Colonic mucosa (tissue), 4 donors: ENCODE results near the gene MCTP1. TPM values are rescaled to one million over a fixed set of nuclear protein-coding genes. Genes with fewer than 3 reads are reported as not detected.

Experiments
- DNase-seq: peaks from one replicate; pipeline ENCODE4 v3.0.0-alpha.2; 2020
- H3K27ac ChIP-seq: fragments of 200-600 bp; one replicate; pipeline ENCODE4 v1.8.0; 2021
- H3K27me3 ChIP-seq: fragments of 200-600 bp; one replicate; pipeline ENCODE4 v1.8.0; 2021
- H3K36me3 ChIP-seq: fragments of 200-600 bp; one replicate; pipeline ENCODE4 v1.8.0; 2021
- H3K4me1 ChIP-seq: fragments of 200-600 bp; one replicate; pipeline ENCODE4 v1.8.0; 2021; ENCODE audit warnings: mild to moderate bottlenecking
- H3K4me3 ChIP-seq: fragments of 200-600 bp; one replicate; pipeline ENCODE4 v1.8.0; 2021
- H3K9ac ChIP-seq, 2 donors: one replicate each; pipeline ENCODE4 v1.7.0; 2013; ENCODE audit warnings: control low read depth in 2 of 2, low read depth in 2 of 2, low read length in 2 of 2
- H3K9me3 ChIP-seq: fragments of 200-600 bp; one replicate; pipeline ENCODE4 v1.8.0; 2021
- intact Hi-C: fragments of 100-400 bp; cut with DNase I; formaldehyde crosslinking; loops from one replicate; pipeline ENCODE4 v1.14.1; 2022
- total RNA-seq, 2 donors: library from RNA; stranded (reverse); fragmentation: NEBNext Ultra II Directional in 1 of 2; extraction: Animal tissue kit (Norgen Biotek cat#: 25700) in 1 of 2; gene quantifications; one replicate each; pipeline ENCODE4 v1.2.1, GENCODE V29; 2021
- TF ChIP-seq, protein P1 (sequence below): fragments of 200-600 bp; IDR thresholded peaks from one replicate; pipeline ENCODE4 v1.8.0; 2022; ENCODE audit warnings: antibody characterized with exemption, mild to moderate bottlenecking
- donor health status: healthy.
- donor health status: DM: no; HTN: no; CAD: no.
- donor health status: DM: no; HTN: no; CAD: no.

The MCTP1 gene
- total RNA-seq, 2 donors from 2014 or later = 2.8 to 10.3 TPM

DNA sequence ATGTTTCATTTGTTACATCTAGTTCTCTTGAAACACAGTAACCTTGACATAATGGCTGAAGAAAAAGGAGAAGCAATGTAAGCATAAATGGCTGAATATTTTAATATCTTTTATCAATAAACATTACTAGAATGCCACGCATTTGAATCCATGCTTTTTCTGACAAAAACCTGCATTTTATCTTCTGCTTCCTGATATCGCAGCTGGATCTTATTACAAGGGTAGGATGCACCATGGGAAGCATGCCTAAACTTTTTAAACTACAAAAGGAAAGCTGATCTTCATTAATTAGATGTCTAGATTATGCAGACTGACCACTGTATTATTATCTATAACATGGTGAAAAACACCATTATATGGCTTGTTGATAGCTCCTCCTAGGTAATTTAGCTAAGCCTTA, 509.8 kb downstream of the MCTP1 start:
- Histone ChIP-seq H3K9ac (no peak overlapping the region), H3K4me3 (no peak overlapping the region), H3K27me3 (no peaks in the 10 kb centered on the region), H3K27ac (no peak overlapping the region), H3K36me3 (no peaks in the 10 kb centered on the region), H3K9me3 (no peaks in the 10 kb centered on the region), H3K4me1 (no peaks in the 10 kb centered on the region)
- intact Hi-C loops = no loop called here
- TF ChIP-seq, protein P1, sequence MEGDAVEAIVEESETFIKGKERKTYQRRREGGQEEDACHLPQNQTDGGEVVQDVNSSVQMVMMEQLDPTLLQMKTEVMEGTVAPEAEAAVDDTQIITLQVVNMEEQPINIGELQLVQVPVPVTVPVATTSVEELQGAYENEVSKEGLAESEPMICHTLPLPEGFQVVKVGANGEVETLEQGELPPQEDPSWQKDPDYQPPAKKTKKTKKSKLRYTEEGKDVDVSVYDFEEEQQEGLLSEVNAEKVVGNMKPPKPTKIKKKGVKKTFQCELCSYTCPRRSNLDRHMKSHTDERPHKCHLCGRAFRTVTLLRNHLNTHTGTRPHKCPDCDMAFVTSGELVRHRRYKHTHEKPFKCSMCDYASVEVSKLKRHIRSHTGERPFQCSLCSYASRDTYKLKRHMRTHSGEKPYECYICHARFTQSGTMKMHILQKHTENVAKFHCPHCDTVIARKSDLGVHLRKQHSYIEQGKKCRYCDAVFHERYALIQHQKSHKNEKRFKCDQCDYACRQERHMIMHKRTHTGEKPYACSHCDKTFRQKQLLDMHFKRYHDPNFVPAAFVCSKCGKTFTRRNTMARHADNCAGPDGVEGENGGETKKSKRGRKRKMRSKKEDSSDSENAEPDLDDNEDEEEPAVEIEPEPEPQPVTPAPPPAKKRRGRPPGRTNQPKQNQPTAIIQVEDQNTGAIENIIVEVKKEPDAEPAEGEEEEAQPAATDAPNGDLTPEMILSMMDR = no peak
- no peak for DNase-seq

DNA sequence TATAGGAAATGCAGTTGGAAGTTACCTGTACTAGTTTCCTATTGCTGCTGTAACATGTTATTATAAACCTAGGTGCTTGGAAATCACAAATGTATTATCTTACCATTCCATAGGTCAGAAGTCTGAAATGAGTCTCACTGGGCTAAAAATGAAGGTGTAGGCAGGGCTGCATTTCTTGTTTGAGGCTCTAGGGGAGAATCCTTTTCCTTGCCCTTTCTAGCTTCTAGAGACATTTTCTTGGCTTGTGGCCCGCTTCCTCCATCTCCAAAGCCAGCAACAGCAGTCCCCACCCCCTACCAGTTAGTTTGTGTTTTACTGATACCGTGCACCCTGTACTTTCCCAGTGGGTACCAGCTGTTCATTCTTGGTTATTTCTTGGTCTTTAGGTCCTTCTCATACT, 513.2 kb downstream of the MCTP1 start:
- intact Hi-C loops = no loop called here
- Histone ChIP-seq H3K9me3 (no peaks in the 10 kb centered on the region), H3K36me3 (no peaks in the 10 kb centered on the region)

DNA sequence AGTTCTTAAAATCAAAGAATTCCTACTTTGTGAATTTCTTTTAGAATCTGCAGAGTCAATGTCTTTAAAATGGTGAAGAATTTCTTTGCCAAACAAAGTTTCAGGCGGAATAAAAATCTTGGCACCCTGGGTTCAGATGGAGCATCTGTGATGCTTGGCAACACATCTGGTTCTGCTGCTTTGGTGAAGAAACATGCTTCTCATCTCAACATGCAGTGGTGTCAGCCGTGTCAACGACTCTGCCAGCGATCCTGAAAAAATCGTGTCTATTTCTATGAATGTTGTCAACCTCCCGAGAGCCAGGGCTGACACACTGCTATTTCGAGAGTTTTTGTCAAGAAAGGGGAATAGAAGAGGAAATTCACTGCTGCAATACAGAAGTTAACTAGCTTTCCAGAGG, 514.9 kb downstream of the MCTP1 start:
- TF ChIP-seq, protein P1 = no peak
- intact Hi-C loops = no loop called here

More for the DNA sequence above, 513.2 kb downstream of the MCTP1 start:
- Histone ChIP-seq H3K9ac (no peak overlapping the region), H3K4me3 (no peak overlapping the region), H3K27me3 (no peaks in the 10 kb centered on the region), H3K27ac (no peak overlapping the region), H3K4me1 (no peaks in the 10 kb centered on the region)
- TF ChIP-seq, protein P1 = no peak
- DNase-seq = no peak

DNA sequence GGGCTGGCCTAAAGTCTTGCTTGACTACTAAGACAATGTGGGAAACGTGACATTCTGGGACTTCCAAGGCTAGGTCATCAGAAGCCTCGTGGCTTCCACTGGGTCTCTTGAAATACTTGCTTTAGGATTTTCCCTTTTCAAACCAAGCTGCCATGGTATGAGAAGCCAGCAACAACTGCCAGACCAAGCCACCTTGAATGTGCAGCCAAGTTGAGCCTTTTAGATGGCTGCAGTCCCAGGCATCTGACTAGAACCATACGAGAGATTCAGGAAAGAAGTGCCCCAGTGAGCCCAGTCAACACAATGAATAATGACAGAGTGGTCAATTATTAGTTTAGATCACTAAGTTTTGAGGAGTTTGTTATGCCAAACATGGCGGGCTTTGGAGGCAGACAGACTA, 523.1 kb downstream of the MCTP1 start:
- Histone ChIP-seq H3K27ac (no peak overlapping the region), H3K36me3 (no peaks in the 10 kb centered on the region), H3K9me3 (no peaks in the 10 kb centered on the region), H3K4me1 (no peaks in the 10 kb centered on the region), H3K27me3 (no peaks in the 10 kb centered on the region), H3K9ac (no peak overlapping the region), H3K4me3 (no peak overlapping the region)
- intact Hi-C loops = no loop called here
- TF ChIP-seq, protein P1 = no peak
- no peak for DNase-seq

More for the DNA sequence above, 514.9 kb downstream of the MCTP1 start:
- Histone ChIP-seq H3K36me3 (no peaks in the 10 kb centered on the region), H3K4me1 (no peaks in the 10 kb centered on the region), H3K9me3 (no peaks in the 10 kb centered on the region), H3K9ac (no peak overlapping the region), H3K4me3 (no peak overlapping the region), H3K27ac (no peak overlapping the region), H3K27me3 (no peaks in the 10 kb centered on the region)
- DNase-seq = no peak

DNA sequence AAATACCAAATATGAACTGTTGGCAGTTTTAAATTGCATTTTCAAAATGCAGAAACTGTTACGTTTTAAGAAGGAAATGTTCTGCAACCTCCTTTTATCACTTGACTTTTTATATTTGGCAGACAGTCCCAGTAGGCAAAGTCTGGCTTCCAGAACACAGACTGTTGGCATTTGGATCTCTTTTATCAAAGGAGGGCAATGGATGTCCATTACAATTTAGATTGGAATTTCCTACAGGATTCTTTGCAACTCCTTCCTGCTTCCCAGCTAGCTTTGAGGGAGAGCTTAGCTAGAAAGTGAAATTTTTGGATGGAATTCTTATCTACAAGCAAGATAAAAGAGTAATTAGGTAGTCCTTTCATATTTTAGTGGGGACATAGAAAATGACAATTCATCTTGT, 523.8 kb downstream of the MCTP1 start:
- Histone ChIP-seq H3K4me3 (no peak overlapping the region), H3K36me3 (no peaks in the 10 kb centered on the region), H3K9ac (no peak overlapping the region), H3K9me3 (no peaks in the 10 kb centered on the region), H3K27me3 (no peaks in the 10 kb centered on the region), H3K4me1 (no peaks in the 10 kb centered on the region), H3K27ac (no peak overlapping the region)
- DNase-seq = no peak
- intact Hi-C loops = no loop called here
- TF ChIP-seq, protein P1 = no peak

DNA sequence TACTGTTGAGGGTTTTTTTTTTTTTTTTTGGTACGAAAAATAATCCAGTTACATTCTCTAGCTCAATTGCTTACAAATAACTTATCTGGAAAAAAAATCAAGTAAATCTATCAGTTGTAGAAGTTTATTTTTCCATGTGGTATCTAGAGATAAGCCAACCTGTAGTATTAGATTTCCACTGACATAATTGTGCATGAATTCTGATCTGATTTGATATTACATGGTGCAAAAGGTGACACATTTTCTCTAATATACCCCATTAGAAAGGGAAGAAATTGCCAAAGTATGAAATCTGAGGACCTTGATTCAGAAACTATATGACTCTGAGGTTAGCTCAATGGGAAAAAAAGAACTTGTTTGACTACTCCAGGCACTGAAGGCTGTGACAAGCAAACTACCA, 524.9 kb downstream of the MCTP1 start:
- Histone ChIP-seq H3K36me3 (no peaks in the 10 kb centered on the region), H3K4me3 (no peak overlapping the region), H3K9me3 (no peaks in the 10 kb centered on the region), H3K9ac (no peak overlapping the region), H3K4me1 (no peaks in the 10 kb centered on the region), H3K27ac (no peak overlapping the region), H3K27me3 (no peaks in the 10 kb centered on the region)
- intact Hi-C loops = no loop called here
- TF ChIP-seq, protein P1 = no peak
- DNase-seq = no peak
